Esophagus squamous epithelium (tissue), 5 donors: Measurements from ENCODE around the gene PM20D2. TPM values are rescaled to one million over a fixed set of nuclear protein-coding genes. Genes with fewer than 3 reads are reported as not detected.
A peak's percentile ranks its signal among the peaks of the same experiment; 100 is the strongest.

Experiments used
- DNase-seq: peaks from one replicate; lab custom pipeline; 2025; lab: John Stamatoyannopoulos, UW
- H3K27ac ChIP-seq, 4 donors: fragments of 200-600 bp; sonication (generic); one replicate each; pipeline ENCODE4 v1.5.1; 2016 to 2019; ENCODE audit warnings: mild to moderate bottlenecking in 1 of 4
- H3K27me3 ChIP-seq, 4 donors: fragments of 200-600 bp; sonication (generic); 1 replicate in 3 of 4; 2 replicates in 1 of 4; pipeline versions ENCODE4 v1.5.1 to v1.6.0; 2017 to 2021; ENCODE audit warnings: antibody characterized with exemption in 1 of 4
- H3K36me3 ChIP-seq, 3 donors: fragments of 200-600 bp; sonication (generic); one replicate each; pipeline ENCODE4 v1.5.1; 2016 to 2019
- H3K4me1 ChIP-seq, 3 donors: fragments of 200-600 bp; sonication (generic); one replicate each; pipeline ENCODE4 v1.5.1; 2017 to 2019
- H3K4me3 ChIP-seq, 4 donors: fragments of 200-600 bp; sonication (generic); 1 replicate in 3 of 4; 2 replicates in 1 of 4; pipeline ENCODE4 v1.5.1; 2016 to 2019; ENCODE audit warnings: mild to moderate bottlenecking in 2 of 4, moderate library complexity in 1 of 4
- H3K9me3 ChIP-seq, 3 donors: fragments of 200-600 bp; sonication (generic); one replicate each; pipeline ENCODE4 v1.5.1; 2016 to 2019
- POLR2A ChIP-seq, 4 donors: fragments of 450-650 bp; IDR thresholded peaks; one replicate each; pipeline ENCODE4 v1.6.1; 2017; ENCODE audit warnings: antibody characterized with exemption in 4 of 4, mild to moderate bottlenecking in 4 of 4, moderate library complexity in 3 of 4
- WGBS, 2 donors: methylation state at CpG; one replicate each; pipeline ENCODE4 v1.1.5; 2018; 5-methylcytosine and 5-hydroxymethylcytosine counted together
- intact Hi-C: fragments of 100-400 bp; cut with DNase I; formaldehyde crosslinking; loops from one replicate; pipeline ENCODE4 v1.15.0; 2022
- total RNA-seq, 4 donors: library from RNA; depleted of rRNA; stranded (reverse); fragments of >200 nt; gene quantifications; one replicate each; pipeline ENCODE4 v1.1.0, GENCODE V29; 2016
- TF ChIP-seq, protein P1 (sequence below), 6 experiments: fragments of 450-650 bp in 4 of 6; fragments of 200-600 bp in 2 of 6; sonication (generic) in 2 of 6; IDR thresholded peaks; one replicate each; pipeline ENCODE4 v1.5.1; 2016 to 2019; ENCODE audit warnings: antibody characterized with exemption in 6 of 6, mild to moderate bottlenecking in 4 of 6, moderate library complexity in 4 of 6
- donor health status: DM: yes; HTN: yes; CAD: no.

PM20D2 gene
- total RNA-seq, 4 donors from 2014 or later, result 11.9 to 19.0 (median 17.8) TPM

GRCh38 chr6:89144354-89144906 is 1.4 kb upstream of the PM20D2 start:
- Histone ChIP-seq H3K4me3 (no peak overlapping the region), H3K4me1 (peaks cover 0 to 48% (median 11%) of the 10 kb centered on the region in 3 donors), H3K9me3 (no peaks in the 10 kb centered on the region), H3K27ac (no peak overlapping the region), H3K36me3 (peaks cover 0 to 2% (median 0%) of the 10 kb centered on the region in 3 donors), H3K27me3 (no peaks in the 10 kb centered on the region)
- TF ChIP-seq POLR2A (IDR thresholded peaks at IDR 0.05), result no peak
- TF ChIP-seq, protein P1, sequence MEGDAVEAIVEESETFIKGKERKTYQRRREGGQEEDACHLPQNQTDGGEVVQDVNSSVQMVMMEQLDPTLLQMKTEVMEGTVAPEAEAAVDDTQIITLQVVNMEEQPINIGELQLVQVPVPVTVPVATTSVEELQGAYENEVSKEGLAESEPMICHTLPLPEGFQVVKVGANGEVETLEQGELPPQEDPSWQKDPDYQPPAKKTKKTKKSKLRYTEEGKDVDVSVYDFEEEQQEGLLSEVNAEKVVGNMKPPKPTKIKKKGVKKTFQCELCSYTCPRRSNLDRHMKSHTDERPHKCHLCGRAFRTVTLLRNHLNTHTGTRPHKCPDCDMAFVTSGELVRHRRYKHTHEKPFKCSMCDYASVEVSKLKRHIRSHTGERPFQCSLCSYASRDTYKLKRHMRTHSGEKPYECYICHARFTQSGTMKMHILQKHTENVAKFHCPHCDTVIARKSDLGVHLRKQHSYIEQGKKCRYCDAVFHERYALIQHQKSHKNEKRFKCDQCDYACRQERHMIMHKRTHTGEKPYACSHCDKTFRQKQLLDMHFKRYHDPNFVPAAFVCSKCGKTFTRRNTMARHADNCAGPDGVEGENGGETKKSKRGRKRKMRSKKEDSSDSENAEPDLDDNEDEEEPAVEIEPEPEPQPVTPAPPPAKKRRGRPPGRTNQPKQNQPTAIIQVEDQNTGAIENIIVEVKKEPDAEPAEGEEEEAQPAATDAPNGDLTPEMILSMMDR (IDR thresholded peaks at IDR 0.05), result no peak
- DNase-seq, result no peak
- intact Hi-C loops, result no loop called here
- WGBS, 2 donors, result 26 to 41% methylated on average over 2 of the region's 2 CpGs

- no peak for DNase-seq
- intact Hi-C loops, result no loop called here
These were observed 532 bp upstream of the PM20D2 start for GRCh38 chr6:89145091-89145955.

DNA sequence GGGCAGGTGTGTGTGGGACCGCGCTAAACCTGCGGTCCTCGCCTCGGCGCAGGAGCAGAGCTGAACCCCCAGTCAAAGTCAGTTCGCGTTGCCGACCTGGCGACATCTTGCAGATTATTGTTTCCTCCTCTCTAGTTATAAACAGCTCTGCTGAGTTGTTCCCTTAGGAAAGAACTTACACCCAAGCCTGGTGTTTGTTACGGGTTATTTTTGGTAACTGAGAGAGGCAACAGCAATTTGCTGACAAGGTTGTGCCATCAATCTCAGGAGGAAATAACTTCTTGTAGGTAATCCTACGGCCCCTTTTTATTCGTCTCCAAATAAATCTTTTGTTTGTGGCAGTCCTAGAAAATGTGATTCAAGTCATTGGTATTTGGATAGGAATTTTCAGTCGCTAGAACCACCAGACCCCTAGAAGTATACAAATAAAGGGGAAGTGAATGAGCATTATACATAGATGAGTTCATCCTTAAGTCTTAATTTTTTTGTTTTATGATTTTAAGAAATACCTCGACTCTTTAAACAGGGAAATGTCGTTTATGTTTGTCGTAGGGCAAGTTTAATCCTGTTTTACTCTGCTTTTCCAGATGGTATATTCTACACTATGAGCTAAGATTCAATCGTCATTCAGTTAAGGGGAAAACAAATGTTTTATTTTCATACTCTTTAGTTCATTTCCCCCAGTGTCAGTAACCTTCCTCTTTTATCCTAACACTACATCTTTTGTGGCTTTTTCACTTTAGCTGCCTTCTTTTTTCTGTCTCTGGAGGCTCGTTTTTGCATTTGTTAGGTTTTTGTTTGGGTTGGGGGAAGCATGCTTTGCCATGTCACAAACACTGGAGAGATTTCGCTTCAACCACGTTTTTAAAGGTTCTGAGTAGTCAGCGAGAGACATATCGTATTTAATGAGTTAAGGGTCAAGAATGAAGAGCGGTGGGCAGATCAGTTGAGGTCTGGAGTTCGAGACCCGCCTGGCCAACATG is 1.2 kb downstream of the PM20D2 start:
- Histone ChIP-seq H3K36me3 (peaks cover 0 to 14% (median 0%) of the 10 kb centered on the region in 3 donors), H3K4me3 (peak overlapping the region; percentile 65 to 85 (median 74)), H3K4me1 (peaks cover 0 to 47% (median 11%) of the 10 kb centered on the region in 3 donors), H3K27ac (peak overlapping the region; percentile 83 to 92 (median 86)), H3K27me3 (no peaks in the 10 kb centered on the region), H3K9me3 (no peaks in the 10 kb centered on the region)
- DNase-seq, result no peak
- WGBS, 2 donors, result 34 to 35% methylated on average over 15 to 19 of the region's 26 CpGs
- intact Hi-C loops, result no loop called here
- TF ChIP-seq POLR2A (IDR thresholded peaks at IDR 0.05), result no peak
- TF ChIP-seq, protein P1 (IDR thresholded peaks at IDR 0.05), result no peak

More at GRCh38 chr6:89145091-89145955, 532 bp upstream of the PM20D2 start:
- Histone ChIP-seq H3K4me3 (peak overlapping the region; percentile 65 to 85 (median 74)), H3K27ac (peak overlapping the region; percentile 83 to 92 (median 86)), H3K36me3 (peaks cover 0 to 10% (median 0%) of the 10 kb centered on the region in 3 donors), H3K4me1 (peaks cover 0 to 47% (median 11%) of the 10 kb centered on the region in 3 donors), H3K27me3 (no peaks in the 10 kb centered on the region), H3K9me3 (no peaks in the 10 kb centered on the region)
- TF ChIP-seq, protein P1 (IDR thresholded peaks at IDR 0.05), result no peak
- TF ChIP-seq POLR2A (IDR thresholded peaks at IDR 0.05), result no peak
- WGBS, 2 donors, result 4 to 5% methylated on average over 12 to 17 of the region's 17 CpGs

- no peak for DNase-seq
- TF ChIP-seq POLR2A (IDR thresholded peaks at IDR 0.05), result no peak
- TF ChIP-seq, protein P1 (IDR thresholded peaks at IDR 0.05), result no peak
- Histone ChIP-seq H3K9me3 (no peaks in the 10 kb centered on the region), H3K27ac (peak overlapping the region in 2 of 4 donors; percentile 42 to 54), H3K4me3 (peak overlapping the region in 1 of 4 donors; percentile 27), H3K36me3 (peaks cover 0 to 18% (median 0%) of the 10 kb centered on the region in 3 donors), H3K27me3 (no peaks in the 10 kb centered on the region), H3K4me1 (peaks cover 0 to 47% (median 11%) of the 10 kb centered on the region in 3 donors)
- WGBS, 2 donors, result 58 to 61% methylated on average over 13 to 16 of the region's 17 CpGs
- intact Hi-C loops, result no loop called here
These were observed 2.3 kb downstream of the PM20D2 start for GRCh38 chr6:89148016-89148750.
